RWPE2 (cell line): ENCODE results near the gene ZNF821.
"Not testable (repeated sequence)": the region's sequence is repeated elsewhere in the genome, so short reads cannot be mapped to it uniquely, and the experiment has no call there.

Source experiments
- ATAC-seq: fragments of 200-7000 bp; cut with Tn5 transposase; 3 replicates; pipeline ENCODE4 v1.9.1; 2021; ENCODE audit warnings: low read depth
- DNase-seq: peaks from one replicate; pipeline ENCODE4 v3.0.0-alpha.2; 2020; ENCODE audit warnings: low spot score
- H3K27ac ChIP-seq: fragments of 450-650 bp; 2 replicates; pipeline ENCODE4 v1.5.1; 2017; ENCODE audit warnings: mild to moderate bottlenecking; ENCODE audit not compliant: poor library complexity, severe bottlenecking
- H3K27me3 ChIP-seq: fragments of 250-450 bp; sonication (Bioruptor Pico); 2 replicates; pipeline ENCODE4 v1.5.1; 2021; ENCODE audit warnings: mild to moderate bottlenecking, moderate library complexity; ENCODE audit not compliant: insufficient read depth, poor library complexity, severe bottlenecking
- H3K36me3 ChIP-seq: fragments of 250-450 bp; sonication (Bioruptor Pico); 2 replicates; pipeline ENCODE4 v1.5.1; 2020; ENCODE audit warnings: low read depth, mild to moderate bottlenecking, moderate library complexity
- H3K4me1 ChIP-seq: fragments of 250-450 bp; sonication (Bioruptor Pico); 2 replicates; pipeline ENCODE4 v1.5.1; 2021; ENCODE audit warnings: mild to moderate bottlenecking, moderate library complexity; ENCODE audit not compliant: insufficient read depth, poor library complexity, severe bottlenecking
- H3K4me3 ChIP-seq: fragments of 250-450 bp; sonication (Bioruptor Pico); 2 replicates; pipeline ENCODE4 v1.5.1; 2021; ENCODE audit warnings: mild to moderate bottlenecking, moderate library complexity; ENCODE audit not compliant: severe bottlenecking
- H3K9me3 ChIP-seq: fragments of 250-450 bp; sonication (Bioruptor Pico); 2 replicates; pipeline ENCODE4 v1.5.1; 2021; ENCODE audit warnings: mild to moderate bottlenecking, moderate library complexity; ENCODE audit not compliant: severe bottlenecking
- TF ChIP-seq, protein P1 (sequence below): fragments of 450-650 bp; IDR thresholded peaks from one replicate; pipeline ENCODE4 v1.5.1; 2017; ENCODE audit warnings: mild to moderate bottlenecking, moderate library complexity; ENCODE audit not compliant: poor library complexity, severe bottlenecking

The ZNF821 gene

DNA sequence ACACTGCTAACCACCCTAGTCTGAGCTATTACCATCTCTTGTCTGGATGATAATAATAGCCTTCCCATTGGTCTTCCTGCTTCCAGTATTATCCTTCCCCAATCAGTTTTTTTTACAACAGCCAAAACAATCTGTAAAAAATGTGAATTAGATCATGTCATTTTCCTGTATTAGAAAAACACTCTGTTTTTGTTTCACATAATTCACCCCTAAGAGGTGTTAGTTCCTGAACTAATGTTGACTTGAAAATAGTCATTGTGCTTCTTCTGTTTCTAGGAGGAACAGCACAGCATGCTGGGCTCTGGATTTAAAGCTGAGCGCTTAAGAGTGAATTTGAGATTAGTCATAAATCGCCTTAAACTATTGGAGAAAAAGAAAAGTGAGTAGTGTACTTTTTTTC is 31.4 kb upstream of the ZNF821 start:
- no peak overlapping the region for H3K4me3 ChIP-seq
- H3K27me3 ChIP-seq, result no peaks in the 10 kb centered on the region
- H3K4me1 ChIP-seq, result no peaks in the 10 kb centered on the region
- ATAC-seq (no peak), DNase-seq (no peak)
- no peak overlapping the region for H3K27ac ChIP-seq
- peaks cover 6% of the 10 kb centered on the region for H3K9me3 ChIP-seq
- TF ChIP-seq, protein P1, sequence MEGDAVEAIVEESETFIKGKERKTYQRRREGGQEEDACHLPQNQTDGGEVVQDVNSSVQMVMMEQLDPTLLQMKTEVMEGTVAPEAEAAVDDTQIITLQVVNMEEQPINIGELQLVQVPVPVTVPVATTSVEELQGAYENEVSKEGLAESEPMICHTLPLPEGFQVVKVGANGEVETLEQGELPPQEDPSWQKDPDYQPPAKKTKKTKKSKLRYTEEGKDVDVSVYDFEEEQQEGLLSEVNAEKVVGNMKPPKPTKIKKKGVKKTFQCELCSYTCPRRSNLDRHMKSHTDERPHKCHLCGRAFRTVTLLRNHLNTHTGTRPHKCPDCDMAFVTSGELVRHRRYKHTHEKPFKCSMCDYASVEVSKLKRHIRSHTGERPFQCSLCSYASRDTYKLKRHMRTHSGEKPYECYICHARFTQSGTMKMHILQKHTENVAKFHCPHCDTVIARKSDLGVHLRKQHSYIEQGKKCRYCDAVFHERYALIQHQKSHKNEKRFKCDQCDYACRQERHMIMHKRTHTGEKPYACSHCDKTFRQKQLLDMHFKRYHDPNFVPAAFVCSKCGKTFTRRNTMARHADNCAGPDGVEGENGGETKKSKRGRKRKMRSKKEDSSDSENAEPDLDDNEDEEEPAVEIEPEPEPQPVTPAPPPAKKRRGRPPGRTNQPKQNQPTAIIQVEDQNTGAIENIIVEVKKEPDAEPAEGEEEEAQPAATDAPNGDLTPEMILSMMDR, result no peak
- H3K36me3 ChIP-seq, result peaks cover 72% of the 10 kb centered on the region

DNA sequence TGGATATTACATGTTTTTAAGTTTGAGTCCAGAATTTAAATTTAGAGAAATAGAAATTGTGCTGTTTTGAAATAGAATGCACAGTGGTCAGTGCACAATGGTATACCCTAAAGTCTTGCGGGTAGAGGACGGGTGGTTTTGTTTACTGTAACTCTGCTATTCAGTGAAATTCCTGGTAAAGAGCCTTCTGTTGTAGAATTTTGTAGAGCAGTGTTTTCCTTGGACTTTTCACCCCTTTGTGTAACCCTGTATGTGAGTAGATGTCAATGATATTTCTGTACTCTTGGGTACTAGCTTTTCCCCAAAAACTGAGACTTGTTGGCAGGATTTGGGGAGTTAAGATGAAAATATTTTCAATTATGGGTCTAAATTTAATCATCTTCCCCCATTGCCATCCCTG is 30.8 kb upstream of the ZNF821 start:
- Histone ChIP-seq H3K27me3 (no peaks in the 10 kb centered on the region), H3K36me3 (peaks cover 70% of the 10 kb centered on the region), H3K4me1 (no peaks in the 10 kb centered on the region), H3K27ac (no peak overlapping the region), H3K9me3 (peaks cover 6% of the 10 kb centered on the region), H3K4me3 (no peak overlapping the region)
- TF ChIP-seq, protein P1, result no peak
- DNase-seq (no peak), ATAC-seq (no peak)

DNA sequence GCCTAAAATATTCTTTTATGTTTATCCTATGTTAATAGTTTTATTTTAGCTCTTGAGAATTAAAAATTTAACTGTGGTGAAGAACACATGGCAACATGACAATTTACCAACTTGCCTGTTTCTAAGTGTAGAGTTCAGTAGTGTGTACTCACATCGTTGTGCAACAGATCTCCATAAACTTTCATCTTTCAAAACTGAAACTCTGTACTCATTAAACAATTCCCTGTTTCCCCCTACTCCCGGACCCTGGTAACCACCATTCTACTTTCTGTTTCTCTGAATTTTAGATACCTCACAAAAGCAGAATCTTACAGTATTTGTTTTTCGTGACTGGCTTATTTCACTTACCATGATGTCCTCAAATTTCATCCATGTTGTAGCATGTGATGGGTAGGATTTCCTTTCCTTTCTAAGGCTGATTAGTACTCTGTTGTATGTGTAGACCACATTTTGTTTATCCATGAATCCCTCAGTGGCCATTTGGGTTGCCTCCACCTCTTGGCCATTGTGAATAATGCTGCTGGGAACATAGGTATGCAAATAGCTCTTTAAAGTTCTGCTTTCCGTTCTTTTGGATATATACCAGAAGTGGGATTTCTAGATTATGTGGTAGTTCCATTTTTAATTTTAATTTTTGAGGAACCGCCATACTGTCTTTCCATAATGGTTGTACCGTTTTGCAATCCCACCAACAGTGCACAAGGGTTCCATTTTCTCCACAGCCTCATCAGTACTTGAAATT is 28.7 kb upstream of the ZNF821 start:
- no peak overlapping the region for H3K4me3 ChIP-seq
- H3K27me3 ChIP-seq, result no peaks in the 10 kb centered on the region
- TF ChIP-seq, protein P1, result no peak
- H3K9me3 ChIP-seq, result no peaks in the 10 kb centered on the region
- DNase-seq (no peak), ATAC-seq (no peak)
- no peak overlapping the region for H3K27ac ChIP-seq
- peaks cover 55% of the 10 kb centered on the region for H3K36me3 ChIP-seq
- no peaks in the 10 kb centered on the region for H3K4me1 ChIP-seq

DNA sequence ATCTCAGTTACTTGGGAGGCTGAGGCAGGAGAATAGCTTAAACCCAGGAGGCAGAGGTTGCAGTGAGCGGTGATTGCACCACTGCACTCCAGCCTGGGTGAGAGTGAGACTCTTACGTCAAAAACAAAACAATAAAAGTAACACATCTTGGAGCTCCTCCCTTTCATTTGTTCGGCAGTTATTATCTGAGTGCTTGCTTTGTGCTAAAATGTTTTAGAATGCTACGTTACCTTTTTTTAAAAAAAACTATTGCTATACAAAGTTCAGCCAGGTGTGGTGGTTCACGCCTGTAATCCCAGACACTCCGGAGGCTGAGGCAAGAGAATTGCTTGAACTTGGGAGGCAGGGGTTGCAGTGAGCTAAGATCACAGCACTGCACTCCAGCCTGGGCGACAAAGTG is 27.1 kb upstream of the ZNF821 start:
- TF ChIP-seq, protein P1, result no peak
- Histone ChIP-seq H3K9me3 (no peaks in the 10 kb centered on the region), H3K27me3 (no peaks in the 10 kb centered on the region), H3K36me3 (peaks cover 43% of the 10 kb centered on the region), H3K4me1 (no peaks in the 10 kb centered on the region), H3K4me3 (no peak overlapping the region), H3K27ac (no peak overlapping the region)
- ATAC-seq, result no peak
- no peak for DNase-seq

DNA sequence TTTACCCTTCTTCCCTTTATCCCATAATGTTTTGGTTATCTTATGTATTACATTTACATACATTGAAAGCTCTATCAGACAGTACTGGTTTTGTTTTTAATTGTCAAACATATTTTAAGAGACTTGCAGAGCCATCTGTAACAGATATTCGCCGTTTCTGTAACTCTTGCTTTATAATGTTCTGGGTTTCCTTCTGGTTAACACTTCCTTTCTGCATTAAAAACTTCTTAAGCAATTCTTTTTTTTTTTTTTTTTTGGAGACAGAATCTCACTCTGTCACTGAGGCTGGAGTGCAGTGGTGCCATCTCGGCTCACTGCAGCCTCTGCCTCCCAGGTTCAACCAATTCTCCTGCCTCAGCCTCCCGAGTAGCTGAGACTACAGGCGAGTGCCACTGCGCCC is 21.8 kb upstream of the ZNF821 start:
- H3K4me3 ChIP-seq, result not testable (repeated sequence)

More for the DNA sequence above, 21.8 kb upstream of the ZNF821 start:
- not testable (repeated sequence) for ATAC-seq, H3K27ac ChIP-seq, H3K4me1 ChIP-seq, DNase-seq, H3K9me3 ChIP-seq, H3K27me3 ChIP-seq
- peaks cover 46% of the 10 kb centered on the region for H3K36me3 ChIP-seq
